ENCODE results near the gene ARFGEF3.

DNA sequence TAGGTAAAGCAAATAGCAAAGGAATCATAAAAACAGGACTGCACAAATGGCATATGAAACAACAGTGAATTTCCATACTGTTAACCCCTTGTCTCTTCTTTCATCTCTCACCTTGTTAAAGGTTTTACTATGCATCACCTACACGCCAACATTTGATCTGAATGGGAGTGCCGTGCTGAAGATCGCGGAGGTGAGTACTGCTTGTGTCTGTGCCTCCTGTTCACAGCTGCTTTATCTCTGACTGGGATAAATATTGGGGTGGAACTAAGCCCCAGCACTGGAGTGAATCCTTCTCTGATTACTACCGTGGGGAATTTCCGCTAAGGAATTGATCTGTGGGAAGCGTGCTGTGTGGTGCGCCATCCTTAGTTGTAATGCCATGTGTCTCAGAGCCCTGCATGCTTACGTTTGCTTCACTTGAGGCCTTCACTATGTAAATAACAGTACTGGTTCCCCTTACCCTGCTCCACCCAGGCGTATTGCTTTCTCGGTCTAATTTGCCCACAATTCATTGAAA is 68.0 kb downstream of the ARFGEF3 start:
- no peak for TF ChIP-seq CTCF (conservative IDR thresholded peaks at IDR 0.05; ENCODE audit: low read depth, low read length)
- TF ChIP-seq EZH2phosphoT487 (IDR thresholded peaks at IDR 0.05; ENCODE audit: borderline replicate concordance, low read length): no peak
